HG02678 (cell line): ENCODE results near the gene RANGAP1.
"Not testable (repeated sequence)": the region's sequence is repeated elsewhere in the genome, so short reads cannot be mapped to it uniquely, and the experiment has no call there.

Experiments
- ATAC-seq: cut with Tn5 transposase; IDR thresholded peaks from one replicate; pipeline ENCODE4 v1.9.1; 2021; ENCODE audit warnings: mild to moderate bottlenecking, moderate library complexity; ENCODE audit not compliant: unreplicated experiment

RANGAP1 gene

DNA sequence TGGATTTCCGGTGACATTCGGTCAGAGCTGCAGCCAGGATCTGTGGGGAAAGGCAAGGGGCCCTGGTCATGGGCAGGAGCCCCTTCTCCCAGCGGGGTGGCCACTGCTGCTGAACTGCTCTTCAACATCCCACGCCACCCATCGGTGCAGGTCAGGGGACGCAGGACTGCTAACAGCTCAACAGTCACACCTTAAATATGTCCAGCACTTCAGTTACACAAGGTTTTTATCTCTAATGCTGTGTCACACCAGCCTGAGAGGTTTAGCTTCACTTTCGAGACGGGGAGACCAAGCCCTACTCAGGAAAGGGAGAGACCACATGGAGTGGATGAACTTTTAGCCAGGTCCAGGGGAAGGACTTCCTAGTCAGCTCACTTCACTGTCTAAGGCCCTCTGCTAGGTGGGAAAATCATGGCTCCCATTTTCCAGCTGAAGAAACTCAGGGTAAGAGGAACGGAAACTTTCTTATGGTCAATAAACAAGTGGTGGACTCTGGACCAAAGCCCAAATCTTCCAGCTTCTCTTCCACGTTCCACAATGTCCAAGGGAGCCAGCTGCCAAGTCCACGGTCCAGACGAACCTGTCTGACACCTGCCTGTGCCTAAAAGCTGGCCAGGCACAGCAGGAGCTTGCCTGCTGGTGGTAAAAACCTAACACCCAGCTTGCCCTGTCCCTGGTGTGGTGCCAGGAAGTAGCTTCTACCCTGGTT lies 24.3 kb downstream of the RANGAP1 start:
- ATAC-seq, result no peak

DNA sequence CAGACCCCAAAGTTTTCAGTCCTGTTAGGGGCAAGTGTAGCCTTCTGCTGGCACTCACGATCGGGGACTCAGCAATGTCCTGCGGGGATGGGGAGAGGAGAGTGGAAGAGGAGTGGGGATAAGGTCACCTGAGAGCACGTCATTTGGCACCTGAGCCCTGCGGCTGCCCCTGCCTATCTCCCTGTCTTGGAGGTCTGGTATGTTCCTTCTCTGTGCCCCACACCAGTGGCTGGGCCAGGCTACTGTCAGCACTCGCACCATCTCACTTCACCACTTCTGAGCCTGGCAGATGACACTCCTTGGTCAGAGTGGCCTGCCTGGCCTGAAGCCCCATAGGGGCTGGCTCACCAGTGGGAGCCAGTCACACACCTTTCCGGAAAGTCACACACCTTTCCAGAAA lies 25.1 kb downstream of the RANGAP1 start:
- no peak for ATAC-seq

DNA sequence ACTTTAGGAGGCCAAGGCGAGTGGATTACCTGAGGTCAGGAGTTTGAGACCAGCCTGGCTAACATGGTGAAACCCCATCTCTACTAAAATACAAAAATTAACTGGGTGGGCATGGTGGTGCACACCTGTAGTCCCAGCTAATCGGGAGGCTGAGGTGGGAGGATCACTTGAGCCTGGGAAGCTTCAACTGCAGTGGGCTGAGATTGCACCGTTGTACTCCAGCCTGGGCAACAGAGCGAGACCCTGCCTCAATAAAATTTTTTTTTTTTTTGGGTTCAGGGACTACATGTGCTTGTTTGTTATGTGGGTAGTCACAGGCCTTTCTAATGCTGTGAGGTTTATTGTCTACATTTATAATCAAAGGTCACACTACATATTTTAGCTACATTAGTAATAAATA lies 26.2 kb downstream of the RANGAP1 start:
- not testable (repeated sequence) for ATAC-seq

GRCh38 chr22:41257696-41258095 lies 28.3 kb downstream of the RANGAP1 start:
- ATAC-seq, result no peak

DNA sequence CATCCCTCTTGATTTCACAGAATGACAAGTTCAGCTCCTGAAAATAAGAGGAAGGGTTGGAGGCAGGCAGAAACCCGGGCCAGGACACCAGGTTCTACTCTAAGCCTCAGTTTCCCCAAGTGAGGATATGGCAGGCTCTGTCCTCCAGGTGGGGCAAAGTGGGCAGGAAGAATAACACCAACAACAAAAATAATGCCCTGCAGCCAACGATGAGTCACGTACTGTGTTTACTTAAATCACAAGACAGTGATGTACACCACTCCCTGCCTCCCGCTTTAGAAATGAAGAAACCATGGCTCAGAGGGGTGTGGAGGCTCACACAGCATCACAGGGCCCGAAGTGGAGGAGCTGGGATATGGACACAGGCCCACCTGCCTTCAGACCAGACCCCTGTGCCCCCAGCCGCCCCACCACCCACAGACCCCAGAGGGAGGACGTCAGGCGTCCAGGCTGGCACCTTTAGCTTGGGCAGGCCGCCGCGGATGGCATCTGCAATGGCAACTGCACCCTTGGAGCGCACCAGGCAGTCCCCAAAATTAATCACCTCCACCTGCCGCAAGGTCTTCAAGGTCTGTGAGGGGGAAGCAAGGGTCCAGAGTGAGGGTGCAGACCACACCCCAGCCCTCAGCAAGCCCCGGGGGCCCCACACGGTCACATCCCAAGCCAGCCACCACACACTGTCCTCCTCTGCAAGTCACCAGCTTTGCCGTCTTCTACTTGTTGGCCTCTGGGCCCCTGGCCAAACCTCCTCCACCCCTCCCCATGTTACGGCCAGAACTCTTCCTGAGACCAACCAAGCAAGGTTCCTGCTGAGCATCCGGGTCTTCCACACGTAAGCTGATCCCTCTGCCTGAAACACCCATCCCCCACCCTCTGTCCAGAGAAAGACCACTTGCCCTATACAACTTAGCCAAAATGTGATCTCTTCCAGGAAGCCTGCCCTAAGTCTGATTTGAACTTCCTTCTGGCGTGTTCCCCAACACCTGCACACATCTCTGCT lies 29.4 kb downstream of the RANGAP1 start:
- ATAC-seq, result no peak

DNA sequence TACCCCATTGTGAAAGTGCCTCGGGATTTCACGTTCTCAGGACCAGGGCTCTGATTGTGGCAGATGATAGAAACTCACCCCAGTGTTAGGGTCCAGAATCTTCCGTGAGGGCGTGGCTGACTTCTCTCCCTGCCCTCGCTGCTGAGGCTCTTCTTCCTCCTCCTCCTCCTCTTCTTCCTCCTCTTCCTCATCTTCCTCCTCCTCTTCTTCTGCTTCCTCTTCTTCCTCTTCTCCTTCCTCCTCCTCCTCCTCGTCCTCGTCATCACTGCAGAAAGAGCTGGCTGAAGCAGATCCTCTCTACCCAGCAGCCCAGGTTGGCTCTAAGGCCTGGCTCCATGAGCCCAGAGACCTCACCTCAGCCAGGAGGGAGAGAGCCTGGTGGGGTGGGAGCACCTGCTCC lies 31.8 kb downstream of the RANGAP1 start:
- ATAC-seq, result no peak

GRCh38 chr22:41252365-41252764 lies 33.6 kb downstream of the RANGAP1 start:
- no peak for ATAC-seq

GRCh38 chr22:41250127-41250526 lies 35.9 kb downstream of the RANGAP1 start:
- ATAC-seq, result no peak

DNA sequence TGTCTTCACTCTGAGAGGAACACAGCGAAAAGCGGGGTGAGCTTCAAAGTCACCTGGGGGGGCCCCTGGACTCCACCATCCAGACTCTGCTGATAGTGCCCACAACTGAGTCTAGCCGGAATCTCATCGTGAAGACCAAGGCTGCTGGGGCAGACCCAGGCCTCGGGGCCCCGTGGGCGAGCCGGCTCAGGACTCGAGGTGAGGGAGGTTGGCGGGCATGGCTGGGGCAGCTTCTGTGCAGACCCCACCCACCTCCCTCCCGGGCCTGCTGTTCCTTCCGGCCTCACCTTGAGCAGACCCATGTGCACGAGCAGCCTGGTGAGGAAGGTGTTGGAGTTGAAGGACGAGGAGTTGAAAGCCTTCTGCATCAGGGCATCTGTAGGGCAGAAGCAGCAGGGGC lies 36.5 kb downstream of the RANGAP1 start:
- ATAC-seq, result no peak

- ATAC-seq, result no peak
Measured at GRCh38 chr22:41248758-41249157, 37.2 kb downstream of the RANGAP1 start.

DNA sequence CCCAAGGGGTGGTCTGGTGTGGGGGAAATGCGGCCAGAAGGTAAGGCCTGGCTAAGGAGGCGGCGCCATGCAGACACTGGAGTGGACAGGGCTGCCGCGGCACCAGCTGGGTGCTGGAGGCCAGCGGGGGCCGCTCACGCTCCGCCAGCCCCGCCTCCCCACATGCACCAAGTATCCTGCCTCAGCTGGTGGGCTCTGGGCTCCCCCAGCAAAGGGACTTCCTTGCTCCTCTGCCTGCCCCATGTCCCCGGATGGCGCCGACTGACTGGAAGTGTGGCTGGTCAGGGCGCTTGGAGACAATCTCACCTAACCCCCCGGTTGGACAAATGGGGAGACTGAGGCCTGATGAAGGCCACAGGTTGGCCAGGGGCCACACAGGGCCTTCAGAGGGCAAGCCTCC lies 37.7 kb downstream of the RANGAP1 start:
- no peak for ATAC-seq

DNA sequence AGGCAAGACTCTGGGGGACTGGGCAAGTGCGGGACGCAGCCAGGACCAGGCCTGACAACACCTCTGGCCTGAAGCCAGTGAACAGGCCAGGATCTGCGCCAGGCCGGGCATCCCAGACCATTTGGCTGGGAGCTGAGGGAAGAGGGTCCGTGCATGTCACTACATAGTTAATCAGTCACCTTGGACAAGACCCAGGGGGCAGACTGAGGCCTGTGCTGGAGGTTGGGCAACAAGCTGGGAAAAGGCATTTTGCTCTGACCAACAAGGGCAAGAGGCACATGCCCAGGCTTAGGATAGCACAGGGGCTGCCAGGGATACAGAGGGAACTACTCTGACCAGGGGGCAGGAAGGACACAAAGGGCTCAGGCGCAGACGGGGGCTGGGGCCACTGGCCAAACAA lies 38.3 kb downstream of the RANGAP1 start:
- no peak for ATAC-seq

GRCh38 chr22:41245917-41246499 lies 40.0 kb downstream of the RANGAP1 start:
- no peak for ATAC-seq

DNA sequence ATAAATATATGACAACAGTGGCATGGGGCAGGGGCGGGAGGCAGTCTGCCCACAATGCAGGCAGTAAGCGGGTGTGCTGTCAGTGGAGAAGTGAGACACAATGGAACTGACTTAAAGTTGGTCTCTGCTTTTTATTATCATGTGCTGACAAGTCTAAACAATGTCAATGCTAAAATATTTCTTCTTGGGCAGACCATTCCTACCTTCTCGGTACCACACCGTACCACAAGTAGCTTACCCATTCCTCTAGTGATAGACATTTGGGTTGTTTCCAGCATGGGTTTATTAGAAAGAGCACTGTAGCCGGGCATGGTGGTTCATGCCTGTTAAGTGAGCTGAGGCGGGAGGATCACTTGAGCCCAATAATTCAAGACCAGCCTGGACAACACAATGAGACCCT lies 42.6 kb downstream of the RANGAP1 start:
- ATAC-seq, result no peak

DNA sequence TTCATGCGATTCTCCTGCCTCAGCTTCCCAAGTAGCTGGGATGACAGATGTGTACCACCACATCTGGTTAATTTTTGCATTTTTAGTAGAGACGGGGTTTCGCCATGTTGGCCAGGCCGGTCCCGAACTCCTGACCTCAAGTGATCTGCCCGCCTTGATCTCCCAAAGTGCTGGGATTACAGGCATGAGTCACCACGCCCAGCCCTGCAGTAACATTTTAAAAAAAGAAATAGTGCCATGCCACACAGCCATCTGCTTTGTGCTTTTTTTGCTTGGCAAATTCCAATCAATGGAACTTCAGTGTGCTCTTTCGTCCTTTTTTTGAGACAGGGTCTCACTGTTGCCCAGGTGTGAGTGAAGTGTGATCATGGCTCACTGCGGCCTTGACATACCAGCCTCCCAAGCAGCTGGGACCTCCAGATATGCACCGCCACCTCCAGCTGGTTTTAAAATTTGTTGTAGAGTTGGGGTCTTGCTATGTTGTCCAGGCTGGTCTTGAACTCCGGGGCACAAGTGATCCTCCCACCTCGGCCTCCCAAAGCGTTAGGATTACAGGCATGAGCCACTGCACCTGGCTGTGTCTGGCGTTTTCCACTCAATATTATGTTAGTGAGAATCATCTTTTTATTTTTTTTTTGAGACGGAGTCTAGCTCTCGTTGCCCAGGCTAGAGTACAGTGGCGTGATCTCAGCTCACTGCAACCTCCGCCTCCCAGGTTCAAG lies 43.4 kb downstream of the RANGAP1 start:
- no peak for ATAC-seq

GRCh38 chr22:41241133-41241676 lies 44.8 kb downstream of the RANGAP1 start:
- no peak for ATAC-seq

DNA sequence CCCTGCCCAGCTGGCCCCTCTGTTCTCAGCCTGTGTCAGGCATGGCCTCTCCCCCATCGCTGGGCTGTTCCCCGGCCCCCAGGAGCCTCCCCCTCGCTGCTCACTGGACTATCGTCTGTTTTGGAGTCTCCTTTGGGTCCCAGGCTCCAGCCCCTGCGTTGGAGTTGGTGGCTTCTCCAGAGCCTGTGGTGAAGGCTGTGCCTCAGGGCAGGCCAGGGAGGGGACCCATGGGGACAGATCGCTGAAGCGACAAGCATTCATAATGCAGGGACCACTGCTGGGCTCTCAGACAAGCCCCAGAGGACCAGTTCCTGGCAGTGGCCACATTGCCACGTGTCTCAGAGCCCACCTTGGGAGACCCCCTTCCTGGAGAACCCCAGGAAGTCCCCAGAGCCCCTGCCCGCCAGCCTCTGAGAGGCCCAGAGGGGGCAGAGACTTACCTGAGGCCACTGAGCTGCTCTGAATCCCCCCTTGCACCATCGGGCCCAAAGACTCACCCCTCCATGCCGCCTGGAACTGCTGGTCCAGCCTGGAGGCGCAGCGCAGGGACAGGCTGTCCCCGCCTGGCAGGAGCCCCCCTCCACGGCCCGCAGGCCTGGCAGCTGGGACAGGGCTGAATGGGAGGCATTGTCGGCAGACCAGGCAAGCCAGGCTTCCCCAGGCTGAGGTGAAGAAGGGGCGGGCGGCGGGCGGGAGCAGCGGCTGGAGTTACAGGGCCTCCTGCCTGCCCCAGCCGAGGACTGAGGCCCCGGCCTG lies 45.4 kb downstream of the RANGAP1 start, which contains the start of gene CHADL:
Gene CHADL (minus strand): TSS at position 555 of the 756 bp plus-strand sequence. CDS start 50 bp downstream, at position 505.
- no peak for ATAC-seq

DNA sequence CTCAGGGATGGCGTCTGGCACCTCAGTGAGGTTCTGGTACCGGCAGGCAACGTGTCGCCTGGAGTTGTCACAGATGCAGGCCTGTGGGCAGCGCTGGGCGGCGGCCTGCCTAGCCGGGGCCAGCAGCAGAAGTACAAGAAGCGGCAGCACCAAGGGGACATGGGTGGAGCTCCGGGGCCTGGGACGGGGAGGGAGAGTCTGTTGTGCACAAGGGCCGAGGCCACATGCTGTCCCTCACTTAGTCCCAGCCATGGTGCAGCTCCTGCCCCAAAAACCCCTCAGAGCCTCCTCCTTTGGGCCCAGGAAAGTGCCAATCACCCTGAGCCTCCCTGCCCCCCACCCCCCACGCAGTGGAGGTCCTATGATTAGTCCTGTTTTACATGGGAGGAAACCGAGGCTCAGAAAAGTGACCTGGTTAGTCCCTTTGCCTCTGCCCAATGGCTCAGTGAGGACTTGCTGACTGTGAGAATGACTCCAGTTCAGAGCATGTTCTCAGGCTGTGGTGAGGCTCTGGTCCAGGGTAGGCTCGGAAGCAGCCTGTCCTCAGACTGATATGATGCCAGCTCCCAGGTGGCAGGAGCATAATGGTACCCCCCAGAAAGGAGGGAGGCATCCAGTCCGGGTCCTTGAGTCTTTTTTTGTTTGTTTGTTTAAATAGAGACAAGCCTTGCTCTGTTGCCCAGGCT lies 46.4 kb downstream of the RANGAP1 start:
- no peak for ATAC-seq
